ENCODE data around the gene OPN3.

- no peak for TF ChIP-seq USF2 (IDR thresholded peaks at IDR 0.05; ENCODE audit: low read depth, low read length)
- TF ChIP-seq, protein P1, sequence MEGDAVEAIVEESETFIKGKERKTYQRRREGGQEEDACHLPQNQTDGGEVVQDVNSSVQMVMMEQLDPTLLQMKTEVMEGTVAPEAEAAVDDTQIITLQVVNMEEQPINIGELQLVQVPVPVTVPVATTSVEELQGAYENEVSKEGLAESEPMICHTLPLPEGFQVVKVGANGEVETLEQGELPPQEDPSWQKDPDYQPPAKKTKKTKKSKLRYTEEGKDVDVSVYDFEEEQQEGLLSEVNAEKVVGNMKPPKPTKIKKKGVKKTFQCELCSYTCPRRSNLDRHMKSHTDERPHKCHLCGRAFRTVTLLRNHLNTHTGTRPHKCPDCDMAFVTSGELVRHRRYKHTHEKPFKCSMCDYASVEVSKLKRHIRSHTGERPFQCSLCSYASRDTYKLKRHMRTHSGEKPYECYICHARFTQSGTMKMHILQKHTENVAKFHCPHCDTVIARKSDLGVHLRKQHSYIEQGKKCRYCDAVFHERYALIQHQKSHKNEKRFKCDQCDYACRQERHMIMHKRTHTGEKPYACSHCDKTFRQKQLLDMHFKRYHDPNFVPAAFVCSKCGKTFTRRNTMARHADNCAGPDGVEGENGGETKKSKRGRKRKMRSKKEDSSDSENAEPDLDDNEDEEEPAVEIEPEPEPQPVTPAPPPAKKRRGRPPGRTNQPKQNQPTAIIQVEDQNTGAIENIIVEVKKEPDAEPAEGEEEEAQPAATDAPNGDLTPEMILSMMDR (conservative IDR thresholded peaks at IDR 0.05; ENCODE audit: low read depth, low read length): no peak
- no peak for TF ChIP-seq RAD21 (IDR thresholded peaks at IDR 0.05; ENCODE audit: low read length)
- no peak for TF ChIP-seq SMC3 (IDR thresholded peaks at IDR 0.05; ENCODE audit: low read depth, low read length)
- no peak for TF ChIP-seq CEBPB (IDR thresholded peaks at IDR 0.05; ENCODE audit: low read depth, low read length)
- no peak for TF ChIP-seq POLR2A (IDR thresholded peaks at IDR 0.05; ENCODE audit: low read depth, low read length)
- TF ChIP-seq RCOR1 (IDR thresholded peaks at IDR 0.05; ENCODE audit: insufficient replicate concordance, low read length): no peak
- TF ChIP-seq, protein P2, sequence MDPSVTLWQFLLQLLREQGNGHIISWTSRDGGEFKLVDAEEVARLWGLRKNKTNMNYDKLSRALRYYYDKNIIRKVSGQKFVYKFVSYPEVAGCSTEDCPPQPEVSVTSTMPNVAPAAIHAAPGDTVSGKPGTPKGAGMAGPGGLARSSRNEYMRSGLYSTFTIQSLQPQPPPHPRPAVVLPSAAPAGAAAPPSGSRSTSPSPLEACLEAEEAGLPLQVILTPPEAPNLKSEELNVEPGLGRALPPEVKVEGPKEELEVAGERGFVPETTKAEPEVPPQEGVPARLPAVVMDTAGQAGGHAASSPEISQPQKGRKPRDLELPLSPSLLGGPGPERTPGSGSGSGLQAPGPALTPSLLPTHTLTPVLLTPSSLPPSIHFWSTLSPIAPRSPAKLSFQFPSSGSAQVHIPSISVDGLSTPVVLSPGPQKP (IDR thresholded peaks at IDR 0.05; ENCODE audit: borderline replicate concordance, low read depth, low read length): no peak
- no peak for TF ChIP-seq FOS (IDR thresholded peaks at IDR 0.05; ENCODE audit: low read depth, low read length)
These were observed 4.1 kb upstream of the OPN3 start for GRCh38 chr1:241644259-241644658.

Measured in IMR-90 (cell line).